ENCODE results near the gene CAMKV. TPM values are rescaled to one million over a fixed set of nuclear protein-coding genes. Genes with fewer than 3 reads are reported as not detected.
"Not testable (repeated sequence)": the region's sequence is repeated elsewhere in the genome, so short reads cannot be mapped to it uniquely, and the experiment has no call there.

CAMKV gene, protein sequence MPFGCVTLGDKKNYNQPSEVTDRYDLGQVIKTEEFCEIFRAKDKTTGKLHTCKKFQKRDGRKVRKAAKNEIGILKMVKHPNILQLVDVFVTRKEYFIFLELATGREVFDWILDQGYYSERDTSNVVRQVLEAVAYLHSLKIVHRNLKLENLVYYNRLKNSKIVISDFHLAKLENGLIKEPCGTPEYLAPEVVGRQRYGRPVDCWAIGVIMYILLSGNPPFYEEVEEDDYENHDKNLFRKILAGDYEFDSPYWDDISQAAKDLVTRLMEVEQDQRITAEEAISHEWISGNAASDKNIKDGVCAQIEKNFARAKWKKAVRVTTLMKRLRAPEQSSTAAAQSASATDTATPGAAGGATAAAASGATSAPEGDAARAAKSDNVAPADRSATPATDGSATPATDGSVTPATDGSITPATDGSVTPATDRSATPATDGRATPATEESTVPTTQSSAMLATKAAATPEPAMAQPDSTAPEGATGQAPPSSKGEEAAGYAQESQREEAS
- total RNA-seq, result under 1 TPM; 0.44 to 0.77 TPM
- polyA plus RNA-seq, result not detected

DNA sequence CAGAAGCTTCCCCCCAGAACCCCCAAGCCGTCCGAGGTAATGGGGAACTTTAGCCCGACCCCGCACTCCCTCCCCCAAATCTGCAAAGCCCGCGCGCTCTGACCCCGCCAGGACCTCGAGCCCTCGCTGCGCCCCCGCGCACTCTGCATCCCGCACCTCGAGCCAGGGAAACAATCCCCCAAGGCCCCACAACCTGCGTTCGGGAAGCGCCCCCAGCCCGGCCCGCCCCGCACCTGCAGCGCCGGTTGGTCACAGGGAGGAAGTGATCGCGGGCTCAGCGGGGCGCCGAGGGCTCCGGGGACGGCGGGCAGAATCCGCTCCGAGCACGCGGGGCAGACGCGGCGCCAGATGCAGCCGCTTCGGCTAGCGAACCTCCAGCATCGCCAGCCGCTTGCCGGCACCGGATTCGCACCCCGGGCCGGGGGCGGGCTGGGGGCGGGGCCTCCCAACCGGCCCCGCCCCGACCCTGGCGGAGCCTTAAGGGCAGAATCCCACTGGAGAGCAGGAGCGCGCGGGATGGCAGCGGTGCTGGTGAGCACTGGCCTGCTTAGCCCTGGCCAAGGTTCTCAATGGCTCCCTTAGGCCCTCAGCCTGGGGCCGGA, at the start of gene CAMKV:
Gene CAMKV, minus strand, starts transcription at position 382 of the 602 bp plus-strand sequence. CDS start 7,518 bp downstream, outside the sequence.
- peaks cover 6% of the 10 kb centered on the region for H3K4me1 ChIP-seq (ENCODE audit: insufficient read depth, low read length)
- Mint-ChIP-seq H3K27me3 (peaks cover 39 to 41% of the 10 kb centered on the region in 2 donors), H3K4me3 (peak within 1 kb of the TSS in 6 of 7 donors; percentile 15 to 47 (median 25)), H3K36me3 (no peaks in the 10 kb centered on the region), H3K9me3 (no peaks in the 10 kb centered on the region), H3K27ac (peak within 1 kb of the TSS in 2 of 8 donors; percentile 33 to 43), H3K4me1 (peaks cover 5 to 12% (median 6%) of the 10 kb centered on the region in 3 donors)
- peak in 3 of 5 donors; percentile 11 to 27 (median 14) for DNase-seq
- H3K9me3 ChIP-seq (ENCODE audit: low read length), result no peaks in the 10 kb centered on the region
- H3K4me3 ChIP-seq (ENCODE audit: low read length), result no peak within 1 kb of the TSS
- no peak within 1 kb of the TSS for H3K27ac ChIP-seq (ENCODE audit: low read depth, low read length)
- CTCF ChIA-PET, result no interaction called here
- POLR2A ChIA-PET, result no interaction called here
- peaks cover 22% of the 10 kb centered on the region for H3K27me3 ChIP-seq (ENCODE audit: insufficient read depth, low read length, poor library complexity, severe bottlenecking)
- H3K36me3 ChIP-seq (ENCODE audit: insufficient read depth, low read length), result no peaks in the 10 kb centered on the region

DNA sequence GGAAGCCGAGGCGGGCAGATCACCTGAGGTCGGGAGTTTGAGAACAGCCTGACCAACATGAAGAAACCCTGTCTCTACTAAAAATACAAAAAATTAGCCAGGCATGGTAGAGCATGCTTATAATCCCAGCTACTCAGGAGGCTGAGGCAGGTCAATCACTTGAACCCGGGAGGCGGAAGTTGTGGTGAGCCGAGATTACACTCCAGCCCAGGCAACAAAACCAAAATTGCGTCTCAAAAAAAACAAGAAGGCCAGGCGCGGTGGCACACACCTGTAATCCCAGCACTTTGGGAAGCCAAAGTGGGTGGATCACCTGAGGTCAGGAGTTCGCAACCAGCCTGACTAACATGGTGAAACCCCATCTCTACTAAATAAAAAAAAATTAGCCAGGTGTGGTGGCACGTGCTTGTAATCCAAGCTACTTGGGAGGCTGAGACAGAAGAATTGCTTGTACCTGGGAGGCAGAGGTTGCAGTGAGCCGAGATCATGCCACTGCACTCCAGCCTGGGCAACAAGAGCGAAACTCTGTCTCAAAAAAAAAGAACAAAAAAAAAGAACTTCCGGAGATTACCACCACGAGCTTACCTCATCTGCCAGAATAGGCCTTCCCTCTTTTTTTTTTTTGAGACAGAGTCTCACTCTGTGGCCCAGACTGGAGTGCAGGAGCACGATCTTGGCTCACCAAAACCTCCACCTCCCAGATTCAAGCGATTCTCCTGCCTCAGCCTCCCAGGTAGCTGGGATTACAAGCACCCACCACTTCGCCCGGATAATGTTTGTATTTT, 48.3 kb upstream of the CAMKV start:
- H3K4me3 Mint-ChIP-seq; DNase-seq; H3K27ac Mint-ChIP-seq; H3K4me3 ChIP-seq (ENCODE audit: low read length); H3K27ac ChIP-seq (ENCODE audit: low read depth, low read length); POLR2A ChIA-PET; H3K9me3 Mint-ChIP-seq; H3K4me1 Mint-ChIP-seq; H3K4me1 ChIP-seq (ENCODE audit: insufficient read depth, low read length); H3K27me3 ChIP-seq (ENCODE audit: insufficient read depth, low read length, poor library complexity, severe bottlenecking); H3K27me3 Mint-ChIP-seq; H3K36me3 ChIP-seq (ENCODE audit: insufficient read depth, low read length); H3K9me3 ChIP-seq (ENCODE audit: low read length): not testable (repeated sequence)
- CTCF ChIA-PET, result interaction anchor here (1.5 kb wide), 1 partner anchor 9 kb away, joined by 3 read pairs; no protein-coding TSS in a partner anchor
- H3K36me3 Mint-ChIP-seq, result peaks cover 3 to 18% (median 5%) of the 10 kb centered on the region in 3 donors

DNA sequence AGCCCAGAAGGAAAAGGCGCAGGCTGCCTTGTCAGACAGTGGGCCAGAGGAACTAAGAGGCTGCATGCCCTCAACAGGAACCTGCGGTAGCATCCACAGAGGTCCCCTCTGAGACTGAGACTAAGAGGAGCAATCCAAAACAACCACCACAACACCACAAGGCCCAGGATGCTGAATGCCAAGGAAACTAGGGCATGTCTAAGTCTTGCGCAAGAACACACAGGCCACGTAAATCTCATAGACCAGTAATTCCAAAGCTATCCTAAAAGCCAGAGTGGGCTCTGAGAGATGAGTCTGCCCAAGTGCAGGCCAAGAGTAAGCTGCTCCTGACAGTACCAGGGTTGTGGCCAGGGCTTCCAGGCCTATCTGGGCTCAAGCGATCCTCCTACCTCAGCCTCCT, 47.0 kb upstream of the CAMKV start:
- no peak for DNase-seq
- no peaks in the 10 kb centered on the region for H3K9me3 ChIP-seq (ENCODE audit: low read length)
- no peak overlapping the region for H3K4me3 ChIP-seq (ENCODE audit: low read length)
- ChIA-PET POLR2A (no interaction called here), CTCF (interaction anchor here (1.5 kb wide), 1 partner anchor 11 kb away, joined by 3 read pairs; no protein-coding TSS in a partner anchor)
- H3K36me3 ChIP-seq (ENCODE audit: insufficient read depth, low read length), result no peaks in the 10 kb centered on the region
- Mint-ChIP-seq H3K36me3 (peaks cover 3 to 31% (median 9%) of the 10 kb centered on the region in 3 donors), H3K27me3 (no peaks in the 10 kb centered on the region), H3K4me3 (no peak overlapping the region), H3K9me3 (no peaks in the 10 kb centered on the region), H3K27ac (no peak overlapping the region), H3K4me1 (peaks cover 4 to 6% (median 4%) of the 10 kb centered on the region in 3 donors)
- no peaks in the 10 kb centered on the region for H3K27me3 ChIP-seq (ENCODE audit: insufficient read depth, low read length, poor library complexity, severe bottlenecking)
- no peaks in the 10 kb centered on the region for H3K4me1 ChIP-seq (ENCODE audit: insufficient read depth, low read length)
- H3K27ac ChIP-seq (ENCODE audit: low read depth, low read length), result no peak overlapping the region

DNA sequence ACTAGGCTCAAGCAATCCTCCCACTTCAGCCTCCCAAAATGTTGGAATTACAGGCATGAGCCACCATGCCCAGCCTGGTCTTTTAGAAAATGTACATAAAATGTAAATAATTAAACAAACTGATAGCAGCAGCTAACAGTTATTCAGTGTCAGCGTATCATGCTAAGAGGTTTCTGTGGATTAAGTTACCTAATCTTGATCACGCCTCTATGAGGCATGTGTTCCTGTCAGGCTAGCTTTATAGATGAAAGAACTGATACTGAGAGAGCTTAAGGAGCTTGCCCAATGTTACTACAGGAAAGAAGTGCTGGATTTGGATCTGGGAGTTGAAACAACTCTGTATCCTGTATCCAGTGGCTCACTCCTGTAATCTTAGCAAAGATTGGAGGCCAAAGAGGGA, 45.2 kb upstream of the CAMKV start:
- Mint-ChIP-seq H3K9me3 (no peaks in the 10 kb centered on the region), H3K4me3 (no peak overlapping the region)

DNA sequence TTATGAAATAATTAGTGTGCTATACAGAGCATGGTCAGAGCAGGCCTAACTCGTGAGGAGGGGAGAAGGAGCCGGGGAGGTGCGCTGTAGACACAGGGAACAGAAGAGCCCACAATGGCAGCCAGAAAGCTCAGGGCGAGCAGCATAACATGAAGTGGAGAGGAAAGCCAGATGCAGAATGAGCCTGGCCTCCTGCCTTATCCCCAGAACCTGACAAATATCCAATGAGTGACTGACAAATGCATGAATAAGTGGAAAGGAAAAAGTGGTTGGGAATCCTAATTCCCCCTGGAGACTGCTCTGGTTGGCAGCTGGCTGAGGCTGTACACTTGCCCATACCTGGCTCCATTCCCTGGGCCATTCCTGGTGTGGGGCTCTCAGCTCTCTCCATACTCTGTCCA, 43.2 kb upstream of the CAMKV start:
- no peak for DNase-seq
- ChIA-PET CTCF (interaction anchor here (1.2 kb wide), 1 partner anchor 13 kb away, joined by 3 read pairs; no protein-coding TSS in a partner anchor), POLR2A (no interaction called here)
- Histone ChIP-seq H3K27me3 (ENCODE audit: insufficient read depth, low read length, poor library complexity, severe bottlenecking) (no peaks in the 10 kb centered on the region), H3K9me3 (ENCODE audit: low read length) (no peaks in the 10 kb centered on the region), H3K27ac (ENCODE audit: low read depth, low read length) (no peak overlapping the region), H3K36me3 (ENCODE audit: insufficient read depth, low read length) (peaks cover 8% of the 10 kb centered on the region), H3K4me3 (ENCODE audit: low read length) (no peak overlapping the region), H3K4me1 (ENCODE audit: insufficient read depth, low read length) (no peaks in the 10 kb centered on the region)
- no peak overlapping the region for H3K4me3 Mint-ChIP-seq
- H3K27me3 Mint-ChIP-seq, result no peaks in the 10 kb centered on the region
- peaks cover 0 to 4% (median 2%) of the 10 kb centered on the region in 3 donors for H3K4me1 Mint-ChIP-seq
- peak overlapping the region in 2 of 8 donors; percentile 30 to 60 for H3K27ac Mint-ChIP-seq
- H3K36me3 Mint-ChIP-seq, result peaks cover 0 to 53% (median 13%) of the 10 kb centered on the region in 3 donors
- H3K9me3 Mint-ChIP-seq, result no peaks in the 10 kb centered on the region

More for the DNA sequence above, 45.2 kb upstream of the CAMKV start:
- POLR2A ChIA-PET, result interaction anchor here (0.6 kb wide), 1 partner anchor 45 kb away, joined by 4 read pairs; no protein-coding TSS in a partner anchor
- H3K27me3 Mint-ChIP-seq, result no peaks in the 10 kb centered on the region
- H3K36me3 Mint-ChIP-seq, result peaks cover 0 to 44% (median 13%) of the 10 kb centered on the region in 3 donors
- CTCF ChIA-PET, result no interaction called here
- Histone ChIP-seq H3K27ac (ENCODE audit: low read depth, low read length) (no peak overlapping the region), H3K9me3 (ENCODE audit: low read length) (no peaks in the 10 kb centered on the region), H3K36me3 (ENCODE audit: insufficient read depth, low read length) (no peaks in the 10 kb centered on the region), H3K4me3 (ENCODE audit: low read length) (no peak overlapping the region), H3K4me1 (ENCODE audit: insufficient read depth, low read length) (no peaks in the 10 kb centered on the region), H3K27me3 (ENCODE audit: insufficient read depth, low read length, poor library complexity, severe bottlenecking) (no peaks in the 10 kb centered on the region)
- no peak for DNase-seq
- peak overlapping the region in 1 of 8 donors; percentile 63 for H3K27ac Mint-ChIP-seq
- peaks cover 4% of the 10 kb centered on the region in 3 donors for H3K4me1 Mint-ChIP-seq

DNA sequence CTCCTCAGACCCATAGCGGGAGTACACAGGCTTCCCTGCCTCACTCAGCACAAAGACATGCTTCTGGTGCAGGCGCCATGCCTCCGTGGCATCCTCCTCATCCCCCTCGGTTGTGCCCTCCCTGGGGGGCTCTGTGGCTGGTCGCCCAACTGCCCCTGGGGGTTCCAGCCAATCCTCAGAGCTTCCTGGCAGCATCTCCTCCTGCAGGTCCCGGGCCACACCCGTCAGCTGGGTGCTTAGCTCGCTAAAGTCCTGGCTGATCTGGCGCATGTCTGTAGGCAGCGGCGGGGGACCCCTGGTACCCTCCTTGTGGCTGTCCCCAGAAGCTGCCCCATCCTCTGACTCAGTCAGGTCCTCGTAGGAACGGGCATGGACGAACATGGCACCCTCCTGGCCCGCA, 41.9 kb upstream of the CAMKV start:
- H3K9me3 Mint-ChIP-seq, result no peaks in the 10 kb centered on the region
- Histone ChIP-seq H3K4me3 (ENCODE audit: low read length) (no peak overlapping the region), H3K36me3 (ENCODE audit: insufficient read depth, low read length) (peaks cover 8% of the 10 kb centered on the region), H3K9me3 (ENCODE audit: low read length) (no peaks in the 10 kb centered on the region), H3K4me1 (ENCODE audit: insufficient read depth, low read length) (peaks cover 2% of the 10 kb centered on the region), H3K27me3 (ENCODE audit: insufficient read depth, low read length, poor library complexity, severe bottlenecking) (no peaks in the 10 kb centered on the region), H3K27ac (ENCODE audit: low read depth, low read length) (no peak overlapping the region)
- peaks cover 0 to 50% (median 13%) of the 10 kb centered on the region in 3 donors for H3K36me3 Mint-ChIP-seq
- DNase-seq, result no peak
- ChIA-PET CTCF (interaction anchor here (1.2 kb wide), 1 partner anchor 12 kb away, joined by 3 read pairs; no protein-coding TSS in a partner anchor), POLR2A (interaction anchor here (0.6 kb wide), 1 partner anchor 29 kb away, joined by 3 read pairs; no protein-coding TSS in a partner anchor)
- no peaks in the 10 kb centered on the region for H3K27me3 Mint-ChIP-seq
- H3K4me3 Mint-ChIP-seq, result no peak overlapping the region
- H3K4me1 Mint-ChIP-seq, result peaks cover 3 to 6% (median 5%) of the 10 kb centered on the region in 3 donors
- peak overlapping the region in 1 of 8 donors; percentile 83 for H3K27ac Mint-ChIP-seq

DNA sequence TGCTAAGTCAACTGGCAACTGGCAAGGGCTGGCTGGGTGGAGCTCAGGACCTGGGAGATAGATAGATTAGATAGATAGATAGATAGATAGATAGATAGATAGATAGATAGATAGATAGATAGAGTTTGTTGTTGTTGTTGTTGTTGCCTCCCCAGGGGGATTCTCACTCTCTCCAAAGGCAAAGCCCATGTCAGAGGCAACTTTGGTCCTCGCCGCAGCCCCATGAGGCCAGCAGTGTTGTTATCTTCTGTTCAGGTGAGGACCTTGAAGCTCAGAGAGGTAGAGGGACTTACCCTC, 41.4 kb upstream of the CAMKV start:
- peaks cover 0 to 47% (median 13%) of the 10 kb centered on the region in 3 donors for H3K36me3 Mint-ChIP-seq
- H3K9me3 Mint-ChIP-seq, result no peaks in the 10 kb centered on the region
- no peaks in the 10 kb centered on the region for H3K27me3 ChIP-seq (ENCODE audit: insufficient read depth, low read length, poor library complexity, severe bottlenecking)
- no peaks in the 10 kb centered on the region for H3K27me3 Mint-ChIP-seq
- ChIA-PET CTCF (no interaction called here), POLR2A (no interaction called here)
- DNase-seq, result no peak
- no peak overlapping the region for H3K27ac ChIP-seq (ENCODE audit: low read depth, low read length)
- H3K4me3 ChIP-seq (ENCODE audit: low read length), result no peak overlapping the region
- peaks cover 8% of the 10 kb centered on the region for H3K36me3 ChIP-seq (ENCODE audit: insufficient read depth, low read length)
- no peak overlapping the region for H3K4me3 Mint-ChIP-seq
- H3K4me1 ChIP-seq (ENCODE audit: insufficient read depth, low read length), result peaks cover 7% of the 10 kb centered on the region
- no peaks in the 10 kb centered on the region for H3K9me3 ChIP-seq (ENCODE audit: low read length)
- peaks cover 5 to 11% (median 7%) of the 10 kb centered on the region in 3 donors for H3K4me1 Mint-ChIP-seq
- H3K27ac Mint-ChIP-seq, result peak overlapping the region in 1 of 8 donors; percentile 43

Data from CD8-positive, alpha-beta memory T cell (primary cell).